Uterus (tissue), 4 donors: Measurements from ENCODE around the gene TMEM164. TPM values are rescaled to one million over a fixed set of nuclear protein-coding genes. Genes with fewer than 3 reads are reported as not detected.

ENCODE experiments used
- DNase-seq, 2 donors: peaks; one replicate each; pipeline ENCODE4 v3.0.0-alpha.2; 2019 to 2020
- H3K27ac ChIP-seq, 2 donors: fragments of 200-600 bp; sonication (generic); 1 replicate in 1 of 2; 2 replicates in 1 of 2; pipeline ENCODE4 v1.5.1; 2016 to 2018
- H3K27me3 ChIP-seq, 2 donors: fragments of 200-600 bp; sonication (generic); one replicate each; pipeline ENCODE4 v1.5.1; 2018 to 2019; ENCODE audit warnings: control low read depth in 1 of 2
- H3K36me3 ChIP-seq, 2 donors: fragments of 200-600 bp; sonication (generic); one replicate each; pipeline ENCODE4 v1.5.1; 2019; ENCODE audit warnings: control low read depth in 1 of 2
- H3K4me1 ChIP-seq, 2 donors: fragments of 200-600 bp; sonication (generic); one replicate each; pipeline ENCODE4 v1.5.1; 2018 to 2019; ENCODE audit warnings: control low read depth in 1 of 2
- H3K4me3 ChIP-seq, 2 donors: fragments of 200-600 bp; sonication (generic); 1 replicate in 1 of 2; 2 replicates in 1 of 2; pipeline ENCODE4 v1.5.1; 2018 to 2019; ENCODE audit warnings: mild to moderate bottlenecking in 1 of 2
- H3K9me3 ChIP-seq, 2 donors: fragments of 200-600 bp; sonication (generic); one replicate each; pipeline ENCODE4 v1.5.1; 2019; ENCODE audit warnings: control low read depth in 1 of 2
- CTCF ChIP-seq, 4 experiments: fragments of 200-600 bp in 2 of 4; fragments of 450-650 bp in 2 of 4; sonication (generic) in 2 of 4; IDR thresholded peaks; one replicate each; pipeline ENCODE4 v1.5.1; 2016 to 2019; ENCODE audit warnings: antibody characterized with exemption in 4 of 4, mild to moderate bottlenecking in 2 of 4, moderate library complexity in 1 of 4
- POLR2A ChIP-seq, 2 donors: fragments of 450-650 bp; IDR thresholded peaks; one replicate each; pipeline ENCODE4 v1.6.1; 2016; ENCODE audit warnings: antibody characterized with exemption in 2 of 2, mild to moderate bottlenecking in 1 of 2, moderate library complexity in 1 of 2
- intact Hi-C: fragments of 100-400 bp; cut with DNase I; formaldehyde crosslinking; loops from one replicate; pipeline ENCODE4 v1.15.1; 2023; ENCODE audit warnings: low total_unique reads
- total RNA-seq, 4 donors: library from RNA; depleted of rRNA in 3 of 4; stranded (reverse); fragments of >200 nt in 3 of 4; gene quantifications; one replicate each; pipeline versions ENCODE4 v1.1.0 to v1.2.4, GENCODE V29; 2014 to 2023
- donor health status: DM: yes; HTN: yes; CAD: no.

The TMEM164 gene
- total RNA-seq, 4 donors from 2014 or later: 3.1 to 18.9 (median 11.5) TPM

GRCh38 chrX:110089656-110090403 lies 86.9 kb downstream of the TMEM164 start:
- Histone ChIP-seq H3K4me3 (no peak overlapping the region), H3K27me3 (peaks cover 0 to 7% of the 10 kb centered on the region in 2 donors), H3K4me1 (no peaks in the 10 kb centered on the region), H3K36me3 (no peaks in the 10 kb centered on the region), H3K27ac (no peak overlapping the region), H3K9me3 (no peaks in the 10 kb centered on the region)
- intact Hi-C loops: no loop called here
- no peak for DNase-seq
- no peak for TF ChIP-seq POLR2A (IDR thresholded peaks at IDR 0.05)
- TF ChIP-seq CTCF (IDR thresholded peaks at IDR 0.05): no peak

- no peak for DNase-seq
- Histone ChIP-seq H3K27me3 (no peaks in the 10 kb centered on the region), H3K36me3 (no peaks in the 10 kb centered on the region), H3K4me3 (no peak overlapping the region), H3K4me1 (no peaks in the 10 kb centered on the region), H3K9me3 (no peaks in the 10 kb centered on the region), H3K27ac (no peak overlapping the region)
- TF ChIP-seq POLR2A (IDR thresholded peaks at IDR 0.05) (no peak), CTCF (IDR thresholded peaks at IDR 0.05) (no peak)
- intact Hi-C loops: no loop called here
Observed at GRCh38 chrX:110097920-110098319, 95.0 kb downstream of the TMEM164 start.

GRCh38 chrX:110103344-110103743 lies 100.4 kb downstream of the TMEM164 start:
- no peak overlapping the region for H3K27ac ChIP-seq
- no peaks in the 10 kb centered on the region for H3K4me1 ChIP-seq
- no peaks in the 10 kb centered on the region for H3K9me3 ChIP-seq
- H3K36me3 ChIP-seq: no peaks in the 10 kb centered on the region
- no peak for DNase-seq
- intact Hi-C loops: no loop called here
- H3K4me3 ChIP-seq: no peak overlapping the region
- no peaks in the 10 kb centered on the region for H3K27me3 ChIP-seq
- TF ChIP-seq CTCF (IDR thresholded peaks at IDR 0.05) (no peak), POLR2A (IDR thresholded peaks at IDR 0.05) (no peak)

GRCh38 chrX:110104078-110104477 lies 101.2 kb downstream of the TMEM164 start:
- DNase-seq: no peak
- TF ChIP-seq POLR2A (IDR thresholded peaks at IDR 0.05) (no peak), CTCF (IDR thresholded peaks at IDR 0.05) (no peak)
- intact Hi-C loops: no loop called here
- Histone ChIP-seq H3K36me3 (no peaks in the 10 kb centered on the region), H3K4me3 (no peak overlapping the region), H3K4me1 (no peaks in the 10 kb centered on the region), H3K27ac (no peak overlapping the region), H3K9me3 (no peaks in the 10 kb centered on the region), H3K27me3 (no peaks in the 10 kb centered on the region)

- Histone ChIP-seq H3K4me3 (no peak overlapping the region), H3K36me3 (no peaks in the 10 kb centered on the region), H3K27me3 (no peaks in the 10 kb centered on the region), H3K27ac (no peak overlapping the region), H3K4me1 (no peaks in the 10 kb centered on the region), H3K9me3 (no peaks in the 10 kb centered on the region)
- intact Hi-C loops: no loop called here
- DNase-seq: no peak
- TF ChIP-seq POLR2A (IDR thresholded peaks at IDR 0.05) (no peak), CTCF (IDR thresholded peaks at IDR 0.05) (no peak)
Observed at GRCh38 chrX:110108381-110108821, 105.5 kb downstream of the TMEM164 start.
